NCI-H1436 treated with DMSO at 0.1 percent for 48 hours (cell line): ENCODE data around the gene ZNRD2.
"Not testable (repeated sequence)": the region's sequence is repeated elsewhere in the genome, so short reads cannot be mapped to it uniquely, and the experiment has no call there.

Experiments used
- DNase-seq: peaks from one replicate; lab custom pipeline; 2025; lab: John Stamatoyannopoulos, UW

Gene ZNRD2

DNA sequence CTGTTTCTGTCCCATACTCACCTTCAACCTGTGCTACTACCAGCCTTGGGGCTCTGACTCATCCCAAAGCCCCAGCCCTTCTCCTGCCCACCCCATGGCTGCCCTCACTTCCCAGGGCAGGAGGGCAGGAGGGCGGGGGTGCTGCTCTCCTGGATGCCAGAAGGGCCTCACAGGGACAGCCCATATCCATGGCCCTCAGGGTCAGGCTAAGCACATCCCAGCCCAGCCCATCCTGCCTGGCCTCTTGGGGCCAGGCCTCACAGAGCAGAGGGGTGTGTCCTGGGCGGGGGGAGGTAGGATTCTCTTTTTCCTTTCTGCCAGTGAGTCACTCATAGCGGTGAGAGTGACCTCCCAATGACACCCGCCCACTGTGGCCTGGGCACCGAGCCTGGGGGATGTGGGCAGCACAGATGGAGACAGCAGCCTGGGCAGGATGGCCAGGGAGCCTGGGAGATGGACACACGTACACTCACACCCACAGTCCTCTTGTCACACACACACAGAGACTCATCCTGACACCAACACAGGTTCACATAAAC, 14.5 kb upstream of the ZNRD2 start:
- no peak for DNase-seq

DNA sequence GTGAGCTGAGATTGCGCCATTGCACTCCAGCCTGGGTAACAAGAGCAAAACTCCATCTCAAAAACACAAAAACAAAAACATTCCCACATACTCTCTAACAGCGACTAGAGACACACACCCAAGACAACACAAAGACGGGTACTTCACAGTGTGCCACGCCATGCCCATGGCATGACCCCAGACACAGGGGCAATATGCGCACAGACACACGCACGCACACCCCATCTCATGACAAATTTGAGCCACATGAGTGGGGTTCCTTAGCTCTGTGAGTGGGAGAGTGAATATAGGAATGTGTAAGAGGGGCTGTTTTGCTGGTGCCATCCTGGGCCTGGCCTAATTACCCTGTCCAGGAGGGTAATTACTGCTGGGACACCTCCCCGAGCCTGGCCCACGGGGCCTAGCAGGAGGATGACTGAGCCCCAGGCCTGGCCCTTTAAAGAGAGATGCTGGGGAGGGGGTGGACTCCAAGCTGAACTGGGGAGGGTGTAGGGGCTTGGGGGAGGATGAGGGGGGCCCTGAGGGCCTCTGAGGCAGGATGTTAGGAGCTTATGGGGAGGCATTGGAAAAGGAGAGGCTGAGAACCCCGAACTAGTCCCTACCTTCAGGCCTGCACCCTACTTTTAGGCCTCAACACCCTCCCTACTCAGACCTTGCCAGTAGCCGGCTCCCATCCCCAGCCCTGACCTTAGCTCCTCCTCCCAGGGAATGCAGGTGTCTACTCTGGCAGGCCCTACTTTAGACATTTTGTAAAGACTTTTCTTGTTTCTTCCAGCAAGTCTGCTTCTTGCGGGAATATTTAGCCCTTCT, 13.6 kb upstream of the ZNRD2 start:
- DNase-seq = no peak

DNA sequence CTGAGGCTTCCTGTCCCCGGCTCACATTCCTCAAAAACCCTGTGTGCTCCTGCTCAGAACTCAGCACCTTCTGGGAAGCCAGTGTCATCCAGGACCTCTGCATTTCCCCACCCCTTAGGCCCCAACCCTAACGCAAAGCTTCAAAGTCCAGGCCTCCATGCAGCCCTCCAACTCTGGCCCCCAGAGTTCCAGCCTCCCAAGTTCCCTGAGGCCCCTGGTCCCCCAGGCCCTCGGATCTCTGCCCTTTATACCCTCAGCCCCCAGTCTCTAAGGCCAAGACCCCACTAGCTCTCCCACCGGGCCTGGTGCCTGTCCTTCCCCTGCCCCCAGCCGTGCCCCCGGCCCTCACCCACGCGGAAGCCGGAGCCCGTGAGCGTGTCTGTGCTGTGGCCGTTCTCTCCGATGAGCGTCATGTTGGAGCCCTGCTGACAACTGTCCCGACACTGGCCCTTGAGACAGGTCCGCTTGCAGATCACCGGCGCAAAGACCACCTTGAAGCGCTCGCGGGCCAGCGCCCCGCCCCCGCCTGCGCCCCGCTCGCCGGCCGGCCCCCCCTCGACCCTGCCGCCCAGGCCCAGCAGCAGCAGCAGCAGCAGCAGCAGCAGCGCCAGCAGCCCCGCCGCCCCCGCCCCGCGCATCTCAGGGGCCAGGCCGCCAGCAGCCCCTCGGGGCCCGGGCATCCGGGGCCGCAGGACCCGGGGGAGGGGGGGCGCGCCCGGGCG, 12.8 kb upstream of the ZNRD2 start:
- no peak for DNase-seq

GRCh38 chr11:65558002-65558929, 12.0 kb upstream of the ZNRD2 start, which contains the start of gene LTBP3:
Gene LTBP3, minus strand, starts transcription at chr11:65558359. Its CDS starts 400 bp downstream, at chr11:65557959.
- no peak for DNase-seq

DNA sequence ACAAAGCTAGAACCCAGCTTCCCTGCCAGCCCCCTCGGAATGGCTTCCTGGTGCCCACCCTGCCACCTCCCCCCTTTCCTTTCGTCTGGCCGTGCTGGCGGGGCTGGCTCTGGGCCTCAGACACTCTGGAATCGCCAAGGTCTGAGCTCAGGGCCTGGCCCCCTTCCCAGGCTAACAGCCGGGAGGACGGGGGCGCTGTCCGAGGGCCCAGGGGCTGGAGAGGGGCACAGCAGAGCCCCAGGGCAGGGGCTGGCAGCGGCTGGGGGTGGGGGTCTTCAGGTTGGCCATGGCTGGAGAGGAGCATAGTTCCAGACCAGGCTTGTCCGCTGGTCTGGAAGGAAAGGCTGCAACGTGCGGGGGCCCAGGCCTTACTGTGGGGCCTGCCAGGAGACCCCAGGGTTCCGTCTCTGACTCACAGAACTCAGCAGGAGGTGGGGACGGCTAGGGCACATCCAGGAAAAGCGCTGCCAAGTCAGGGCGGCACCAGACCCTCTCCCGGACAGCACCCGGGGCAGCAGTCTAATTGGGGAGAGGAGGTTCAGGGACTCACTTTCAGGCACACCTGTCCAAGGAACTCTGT, 11.3 kb upstream of the ZNRD2 start:
- DNase-seq = no peak

DNA sequence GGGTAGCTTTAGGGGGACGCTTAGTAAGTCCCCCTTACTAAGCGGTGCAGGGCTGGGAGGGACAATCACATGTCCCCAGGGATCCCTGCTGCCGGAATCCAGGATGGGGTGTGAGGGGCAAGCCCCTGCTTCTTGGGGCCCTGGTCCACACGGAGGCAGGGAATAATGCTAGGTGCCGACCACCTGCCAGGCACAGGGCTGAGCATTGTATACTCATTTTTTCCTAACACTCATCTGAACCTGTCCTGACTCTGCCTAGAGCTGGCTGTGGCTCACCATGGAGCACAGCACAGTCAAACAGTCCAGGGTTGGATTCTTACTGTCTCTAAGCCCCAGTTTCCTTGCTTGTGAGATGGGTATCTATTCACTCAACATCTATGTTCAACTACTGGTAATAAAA, 10.7 kb upstream of the ZNRD2 start:
- DNase-seq = no peak

DNA sequence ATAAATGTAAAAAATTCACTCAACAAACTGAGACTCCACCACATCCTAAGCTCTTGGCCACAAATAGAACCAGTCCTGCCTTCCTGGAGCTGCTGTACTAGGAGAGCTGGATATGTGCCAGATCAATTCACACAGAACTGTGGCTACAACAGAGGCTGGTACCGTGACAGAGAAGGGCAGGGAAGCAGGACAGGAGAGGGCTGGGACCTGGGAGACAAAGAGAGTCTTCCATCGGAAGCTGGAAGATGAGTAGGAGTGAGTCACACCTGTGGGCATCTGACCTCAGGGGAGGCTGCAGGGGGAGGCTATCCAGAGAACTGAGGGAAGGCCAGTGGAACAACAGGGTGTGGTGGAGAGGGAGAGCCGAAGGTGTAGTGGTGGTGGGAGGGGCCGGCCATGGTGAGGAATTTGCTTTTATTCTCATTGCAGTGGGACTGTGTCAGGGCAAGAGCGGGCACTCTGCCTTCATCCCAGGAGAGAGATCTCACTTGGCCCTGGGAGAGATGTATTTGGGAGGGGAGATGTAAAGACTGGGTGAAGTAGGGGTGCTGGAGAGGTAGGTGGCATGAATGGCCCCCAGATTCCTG, 10.2 kb upstream of the ZNRD2 start:
- DNase-seq = no peak

DNA sequence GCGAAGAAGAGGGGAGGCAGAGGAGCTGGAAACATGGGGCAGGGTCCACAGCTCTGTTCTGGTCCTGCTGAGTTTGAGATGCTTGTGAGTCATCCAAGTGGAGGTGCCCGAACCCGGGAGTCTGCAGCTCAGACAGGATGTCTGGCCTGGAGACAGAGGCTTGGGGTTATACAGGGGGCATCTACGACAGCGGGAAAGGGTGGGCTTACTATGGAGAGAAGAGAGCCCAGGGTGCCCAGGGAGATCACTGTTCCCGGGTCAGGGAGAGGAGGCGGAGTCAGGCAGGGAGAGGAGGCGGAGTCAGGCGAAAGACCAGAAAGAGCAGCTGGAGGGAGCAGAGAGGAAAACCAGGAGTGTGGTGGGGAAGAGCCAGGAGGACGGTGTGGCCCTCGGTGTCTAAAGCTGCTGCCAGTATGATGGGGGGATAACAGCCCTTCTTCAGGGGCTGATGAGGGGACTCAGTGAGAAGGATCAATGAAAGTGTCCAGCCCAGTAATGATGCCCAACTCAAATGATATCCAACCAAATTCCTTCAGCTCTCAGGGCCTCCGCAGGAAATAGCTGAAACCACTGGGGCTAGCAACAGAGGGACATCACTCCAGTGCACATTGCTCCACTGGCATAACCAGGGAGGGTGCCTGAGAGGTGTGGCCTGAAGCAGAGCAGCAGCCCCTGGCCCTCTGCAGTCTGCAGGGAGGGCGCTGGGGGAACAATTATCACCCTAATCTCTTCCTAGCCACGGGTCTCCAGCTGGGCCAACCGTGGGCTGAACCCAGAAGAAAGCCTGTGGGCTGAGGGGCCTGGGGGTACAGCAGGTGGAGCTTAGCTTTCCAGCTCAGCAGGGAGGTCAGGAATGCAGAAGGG, 9.5 kb upstream of the ZNRD2 start:
- DNase-seq = no peak

DNA sequence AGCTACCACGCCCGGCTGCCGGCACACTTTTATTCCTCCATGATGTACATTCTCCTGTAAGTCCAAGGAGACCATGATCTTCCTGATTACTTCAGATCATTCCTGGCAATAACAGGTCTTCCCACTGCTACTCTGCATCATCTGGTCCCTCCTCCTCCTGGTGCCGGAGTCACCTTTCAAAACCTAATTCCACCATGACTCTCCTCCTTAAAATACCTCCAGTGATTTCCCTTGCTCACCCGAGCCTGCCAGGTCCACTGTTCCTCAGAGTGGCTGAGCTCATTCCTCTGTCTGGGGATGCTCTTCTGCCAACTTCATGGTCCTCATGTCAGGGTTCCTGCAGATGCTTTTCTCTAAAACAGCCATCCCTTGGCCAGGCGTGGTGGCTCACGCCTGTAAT, 8.3 kb upstream of the ZNRD2 start:
- DNase-seq = no peak

- DNase-seq = no peak
Observed at GRCh38 chr11:65562788-65563187, 7.5 kb upstream of the ZNRD2 start.

DNA sequence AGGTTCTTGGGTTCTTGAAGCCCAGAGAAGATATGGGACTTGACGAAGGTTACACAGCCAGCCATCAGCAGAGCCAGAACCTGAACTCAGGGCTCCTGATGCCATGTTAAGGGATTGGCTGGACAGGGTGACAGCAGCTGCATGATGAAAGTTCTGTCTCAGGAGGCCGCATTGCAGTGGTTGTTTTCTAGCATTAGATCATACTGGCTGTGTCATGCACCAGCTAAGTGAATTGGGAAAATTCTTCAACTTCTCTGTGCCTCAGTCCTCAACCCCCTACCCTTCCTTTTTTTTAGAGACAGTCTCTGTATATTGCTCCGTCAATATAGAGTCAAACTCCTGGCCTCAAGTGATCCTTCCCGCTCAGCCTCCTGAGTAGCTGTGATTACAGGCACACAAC, 6.7 kb upstream of the ZNRD2 start:
- DNase-seq = no peak

- DNase-seq = not testable (repeated sequence)
Observed at GRCh38 chr11:65564879-65565559, 5.3 kb upstream of the ZNRD2 start.

GRCh38 chr11:65565624-65566453, 4.4 kb upstream of the ZNRD2 start:
- no peak for DNase-seq

DNA sequence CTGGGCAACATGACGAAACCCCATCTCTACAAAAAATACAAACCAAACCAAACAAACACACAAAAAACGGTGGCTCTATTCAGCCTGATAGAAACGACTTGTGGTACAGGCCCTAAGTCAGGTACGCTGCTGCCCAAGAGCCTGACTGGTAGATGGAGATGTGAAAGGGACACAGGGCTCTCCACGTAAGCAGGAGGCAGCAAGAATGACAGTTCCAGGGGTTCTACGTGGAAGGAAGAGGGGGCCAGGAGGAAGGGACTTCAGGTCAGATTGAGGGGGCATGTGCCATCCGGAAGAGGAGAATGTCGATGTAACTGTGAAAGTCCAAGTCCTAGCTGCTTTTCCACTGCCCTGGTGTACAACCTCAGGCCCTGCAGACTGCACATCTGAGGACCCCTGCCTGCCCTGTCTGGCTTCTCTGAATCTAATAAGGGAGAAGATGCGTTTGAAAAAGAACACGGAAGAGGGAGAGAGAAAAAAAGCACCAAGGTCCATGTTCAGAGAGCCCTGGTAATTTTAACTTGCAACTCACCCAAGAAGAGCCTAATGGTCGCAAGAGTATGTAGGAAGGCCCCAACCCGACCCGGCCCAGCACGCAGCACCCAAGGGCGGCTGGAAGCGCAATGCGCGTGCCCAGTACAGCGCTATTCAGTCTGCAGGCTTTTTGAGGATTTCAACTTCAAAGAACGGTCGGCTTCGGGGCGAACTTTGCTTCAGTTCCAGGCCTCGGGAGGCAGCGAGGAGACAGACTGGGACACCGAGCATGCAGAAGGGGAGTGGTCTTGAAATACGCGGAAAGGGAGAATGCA, 909 bp upstream of the ZNRD2 start:
- DNase-seq = no peak

DNA sequence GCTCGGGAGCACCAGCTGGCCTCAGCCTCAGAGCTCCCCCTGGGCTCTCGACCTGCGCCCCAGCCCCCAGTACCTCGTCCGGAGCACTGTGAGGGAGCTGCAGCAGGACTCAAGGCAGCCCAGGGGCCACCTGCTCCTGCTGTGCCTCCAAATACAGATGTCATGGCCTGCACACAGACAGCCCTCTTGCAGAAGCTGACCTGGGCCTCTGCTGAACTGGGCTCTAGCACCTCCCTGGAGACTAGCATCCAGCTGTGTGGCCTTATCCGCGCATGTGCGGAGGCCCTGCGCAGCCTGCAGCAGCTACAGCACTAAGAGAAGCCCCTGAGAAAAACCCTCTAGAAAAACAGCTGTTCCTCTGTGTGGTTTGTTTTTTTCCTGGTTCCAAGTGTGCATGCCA, 1.1 kb downstream of the ZNRD2 start:
- no peak for DNase-seq

GRCh38 chr11:65571940-65572339, 1.7 kb downstream of the ZNRD2 start:
- no peak for DNase-seq

DNA sequence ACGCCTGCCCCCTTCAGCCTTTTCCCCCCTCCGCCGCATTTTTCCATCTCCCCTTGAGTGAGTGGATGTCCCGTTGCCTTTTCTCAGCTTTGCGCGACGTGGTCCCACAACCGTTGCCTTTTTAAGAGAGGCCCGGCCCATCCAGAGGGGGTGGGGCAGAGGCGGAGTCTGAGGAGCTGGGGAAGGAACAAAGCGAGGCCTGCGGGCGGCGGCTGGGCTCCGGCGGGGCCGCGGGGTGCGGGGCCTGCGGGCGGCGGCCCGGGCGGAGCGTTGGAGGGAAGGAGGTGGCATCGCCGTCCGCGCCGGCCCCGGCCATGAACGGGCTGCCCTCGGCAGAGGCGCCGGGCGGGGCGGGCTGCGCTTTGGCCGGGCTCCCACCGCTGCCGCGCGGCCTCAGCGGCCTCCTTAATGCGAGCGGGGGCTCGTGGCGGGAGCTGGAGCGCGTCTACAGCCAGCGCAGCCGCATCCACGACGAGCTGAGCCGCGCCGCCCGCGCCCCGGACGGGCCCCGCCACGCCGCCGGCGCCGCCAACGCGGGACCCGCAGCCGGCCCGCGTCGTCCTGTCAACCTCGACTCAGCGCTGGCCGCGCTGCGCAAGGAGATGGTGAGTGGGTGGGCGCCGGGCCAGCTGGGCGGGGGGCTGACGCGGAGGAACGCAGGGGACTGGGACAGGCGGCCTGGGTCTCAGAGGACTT, 2.2 kb downstream of the ZNRD2 start, which contains the start of gene FAM89B:
Gene FAM89B, plus strand, starts transcription at position 183 of the 696 bp plus-strand sequence. Its CDS starts 132 bp downstream, at position 315.
- no peak for DNase-seq
